Amygdala (tissue), 56 donors: ENCODE measurements around the gene HOMEZ.
A peak's percentile ranks its signal among the peaks of the same experiment; 100 is the strongest.

ENCODE experiments used
- DNase-seq, 56 donors: peaks; one replicate each; lab custom pipeline; 2025; lab: John Stamatoyannopoulos, UW

Gene HOMEZ

DNA sequence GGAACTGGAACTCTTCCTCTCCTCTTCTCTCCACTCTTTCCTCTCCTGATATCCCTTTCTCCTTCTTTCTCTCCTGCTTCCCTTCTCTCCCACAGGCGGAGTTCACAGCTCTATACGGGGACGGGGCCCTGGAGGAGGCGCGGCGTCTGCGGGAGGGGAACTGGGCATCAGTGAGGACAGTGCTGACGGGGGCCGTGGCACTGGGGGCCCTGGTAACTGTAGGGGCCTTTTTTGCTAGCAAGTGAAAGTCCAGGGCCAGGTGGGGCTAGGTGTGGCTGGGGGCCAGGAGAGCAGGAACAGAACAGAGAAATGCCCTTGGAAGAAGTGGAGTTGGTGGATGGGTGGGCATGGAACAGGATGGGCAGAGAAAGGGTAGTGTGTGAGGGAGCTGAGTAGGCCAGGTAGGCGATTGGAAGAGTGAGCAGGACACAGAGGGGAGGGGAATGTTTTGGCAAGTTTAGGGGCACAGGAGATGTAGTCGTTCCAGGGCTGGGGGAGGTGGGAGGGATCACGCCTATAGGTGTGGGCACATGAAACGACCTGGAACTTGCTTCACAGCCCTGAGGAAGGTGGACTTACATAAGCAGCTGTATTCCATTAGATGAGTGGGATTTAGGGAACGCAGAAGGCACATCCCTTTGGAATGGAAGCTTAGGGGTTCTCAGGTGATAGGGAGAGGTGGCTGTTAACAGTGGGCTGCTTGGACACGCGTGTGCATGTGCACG lies 23.0 kb upstream of the HOMEZ start:
- DNase-seq, result no peak

DNA sequence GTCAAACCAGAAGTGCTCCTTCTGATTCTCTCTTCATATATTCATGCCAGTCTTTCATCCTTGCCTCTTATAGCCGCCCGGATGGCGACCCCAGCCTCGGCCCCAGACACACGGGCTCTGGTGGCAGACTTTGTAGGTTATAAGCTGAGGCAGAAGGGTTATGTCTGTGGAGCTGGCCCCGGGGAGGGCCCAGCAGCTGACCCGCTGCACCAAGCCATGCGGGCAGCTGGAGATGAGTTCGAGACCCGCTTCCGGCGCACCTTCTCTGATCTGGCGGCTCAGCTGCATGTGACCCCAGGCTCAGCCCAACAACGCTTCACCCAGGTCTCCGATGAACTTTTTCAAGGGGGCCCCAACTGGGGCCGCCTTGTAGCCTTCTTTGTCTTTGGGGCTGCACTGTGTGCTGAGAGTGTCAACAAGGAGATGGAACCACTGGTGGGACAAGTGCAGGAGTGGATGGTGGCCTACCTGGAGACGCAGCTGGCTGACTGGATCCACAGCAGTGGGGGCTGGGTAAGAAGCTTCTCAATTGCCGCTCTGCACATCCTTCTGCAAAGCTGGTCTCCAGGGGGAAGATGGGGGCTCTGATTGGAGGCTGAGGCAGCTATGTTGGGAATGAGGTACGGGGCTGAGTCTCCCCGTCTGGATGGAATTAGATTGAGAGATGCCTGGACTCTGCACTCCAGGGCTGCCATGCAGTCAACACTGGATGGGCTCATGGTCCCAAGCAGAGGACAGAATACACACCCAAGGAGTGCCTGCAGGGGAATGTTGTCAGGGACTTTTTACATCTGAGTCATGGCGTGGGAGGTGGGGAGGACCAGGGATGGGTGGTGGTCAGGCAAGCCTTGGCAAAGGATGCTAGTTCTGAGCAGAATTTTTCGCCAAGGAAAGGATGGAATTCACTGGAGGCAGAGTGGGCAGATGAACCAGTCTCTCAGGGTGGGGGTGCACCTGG lies 22.0 kb upstream of the HOMEZ start:
- DNase-seq, result no peak

DNA sequence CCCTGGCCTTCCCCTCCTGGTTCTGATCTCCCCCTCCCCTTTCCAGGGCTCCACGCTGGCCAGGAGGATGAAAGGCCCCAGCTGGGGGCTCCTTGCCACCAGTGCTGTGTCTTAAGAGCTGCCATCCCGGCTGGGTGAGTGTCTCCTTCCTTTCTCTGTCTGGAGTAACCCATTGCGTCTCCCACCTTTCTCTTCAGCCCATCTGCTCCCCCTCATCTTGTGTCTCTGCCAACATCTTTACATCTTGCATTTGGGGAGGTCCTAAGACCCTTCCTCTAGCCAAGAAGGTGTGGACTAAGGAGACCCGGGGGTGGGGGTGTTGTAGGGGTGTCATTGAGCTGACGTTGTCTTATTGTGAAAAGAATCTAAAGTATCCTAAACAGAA lies 21.2 kb upstream of the HOMEZ start:
- no peak for DNase-seq

DNA sequence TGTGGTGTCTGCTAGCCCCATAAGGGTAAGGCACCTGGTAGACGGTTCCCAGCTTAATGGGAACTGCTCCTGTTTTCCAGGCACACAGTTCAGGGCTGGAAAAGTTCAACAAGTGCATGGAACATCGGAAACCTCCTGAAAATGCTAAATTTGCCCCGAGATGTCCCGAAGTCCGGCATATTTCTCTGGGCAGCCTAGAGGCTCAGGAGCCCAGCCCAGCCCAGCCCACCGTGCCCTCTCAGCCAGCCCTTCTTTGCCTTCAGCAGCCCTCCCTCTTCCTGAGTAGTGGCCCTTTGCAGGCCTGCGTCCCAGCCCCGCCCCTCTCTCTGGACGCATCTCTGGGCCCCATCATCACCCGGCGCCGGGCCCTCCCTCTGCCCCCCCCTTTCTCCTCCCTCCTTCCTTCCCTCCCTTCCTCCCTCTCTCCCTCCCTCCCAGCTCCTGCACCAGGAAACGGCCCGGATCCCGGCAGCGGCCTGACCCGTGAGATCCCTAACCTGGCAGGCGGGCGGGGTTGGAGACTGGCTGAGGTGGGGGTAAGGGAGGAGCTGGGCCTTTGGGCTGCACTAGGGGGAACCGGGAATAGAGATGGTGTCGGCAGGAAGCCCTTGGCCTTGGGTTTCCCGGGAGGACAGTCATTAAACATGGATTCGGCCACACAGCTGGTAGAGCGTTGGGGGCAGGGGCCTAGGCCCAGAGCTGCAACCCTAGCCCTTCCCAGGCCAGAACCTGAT lies 20.6 kb upstream of the HOMEZ start, which contains the start of gene BCL2L2:
Gene BCL2L2 (plus strand): TSS at position 422 of the 734 bp plus-strand sequence. CDS start 935 bp downstream, outside the sequence.
- DNase-seq, result peak; percentile 33 to 94 (median 86)

DNA sequence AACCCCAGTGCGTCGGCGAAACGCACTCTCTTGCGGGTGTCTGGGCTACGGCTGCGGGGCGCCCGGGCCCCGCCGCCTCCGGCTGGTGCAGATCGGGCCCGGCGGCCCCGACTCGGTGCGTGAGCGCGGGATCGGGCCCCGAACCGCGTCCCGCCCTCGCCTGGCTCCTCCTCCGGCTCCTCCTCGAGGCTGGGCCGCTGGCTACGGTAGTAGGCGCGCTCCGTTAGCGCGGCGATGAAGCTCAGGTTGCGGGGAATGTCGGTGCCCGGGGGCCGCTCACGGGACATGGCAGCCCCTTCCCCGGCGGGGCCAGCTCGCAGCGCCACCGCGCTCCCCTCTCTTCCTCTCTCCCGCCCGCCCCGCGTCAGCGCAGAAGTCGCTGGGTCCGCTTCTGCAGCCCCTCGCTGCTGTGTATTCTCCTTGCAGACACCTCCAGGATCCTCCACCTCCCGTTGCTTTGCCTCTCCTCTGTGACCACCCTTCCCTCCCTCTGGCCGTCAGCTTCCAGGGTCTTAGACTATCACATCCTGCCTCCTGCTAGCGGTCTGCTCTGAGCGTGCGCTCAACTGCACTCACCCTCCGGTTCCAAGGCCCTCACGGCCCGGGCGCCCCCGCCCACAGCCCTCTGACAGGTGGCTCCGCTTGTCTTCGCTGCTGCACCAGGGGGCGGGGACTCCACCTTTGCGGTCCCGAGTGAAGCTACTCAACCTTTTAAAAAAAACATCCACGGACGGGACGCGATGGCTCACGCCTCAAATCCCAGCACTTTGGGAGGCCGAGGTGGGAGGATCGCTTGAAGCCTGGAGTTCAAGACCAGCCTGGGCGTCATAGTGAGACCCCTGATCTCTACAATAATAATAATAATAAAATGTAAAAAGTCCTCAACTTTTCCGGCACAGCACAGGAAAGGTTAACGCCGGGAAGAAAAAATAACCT lies 16.6 kb upstream of the HOMEZ start, which contains the start of gene PPP1R3E:
Gene PPP1R3E (minus strand): TSS at position 570 of the 936 bp plus-strand sequence. CDS start 283 bp downstream, at position 287.
- DNase-seq, result peak in 41 of 56 donors; percentile 33 to 79 (median 62)

DNA sequence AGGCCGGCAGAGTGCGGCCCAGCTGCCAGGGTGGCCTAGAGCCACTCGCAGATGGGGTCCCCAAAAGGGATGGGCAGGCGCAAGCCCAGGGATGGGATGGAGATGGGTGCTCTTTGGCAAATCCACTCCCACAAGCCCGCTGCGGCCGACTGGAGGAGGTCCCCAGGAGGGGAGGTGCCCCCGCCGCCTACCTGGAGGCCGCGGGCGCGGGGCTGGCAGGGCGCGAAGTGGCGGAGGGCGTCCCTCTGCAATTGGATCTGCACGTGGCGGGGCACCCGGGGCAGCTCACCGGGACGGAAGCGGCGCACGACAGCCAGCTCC lies 16.0 kb upstream of the HOMEZ start:
- DNase-seq, result no peak

DNA sequence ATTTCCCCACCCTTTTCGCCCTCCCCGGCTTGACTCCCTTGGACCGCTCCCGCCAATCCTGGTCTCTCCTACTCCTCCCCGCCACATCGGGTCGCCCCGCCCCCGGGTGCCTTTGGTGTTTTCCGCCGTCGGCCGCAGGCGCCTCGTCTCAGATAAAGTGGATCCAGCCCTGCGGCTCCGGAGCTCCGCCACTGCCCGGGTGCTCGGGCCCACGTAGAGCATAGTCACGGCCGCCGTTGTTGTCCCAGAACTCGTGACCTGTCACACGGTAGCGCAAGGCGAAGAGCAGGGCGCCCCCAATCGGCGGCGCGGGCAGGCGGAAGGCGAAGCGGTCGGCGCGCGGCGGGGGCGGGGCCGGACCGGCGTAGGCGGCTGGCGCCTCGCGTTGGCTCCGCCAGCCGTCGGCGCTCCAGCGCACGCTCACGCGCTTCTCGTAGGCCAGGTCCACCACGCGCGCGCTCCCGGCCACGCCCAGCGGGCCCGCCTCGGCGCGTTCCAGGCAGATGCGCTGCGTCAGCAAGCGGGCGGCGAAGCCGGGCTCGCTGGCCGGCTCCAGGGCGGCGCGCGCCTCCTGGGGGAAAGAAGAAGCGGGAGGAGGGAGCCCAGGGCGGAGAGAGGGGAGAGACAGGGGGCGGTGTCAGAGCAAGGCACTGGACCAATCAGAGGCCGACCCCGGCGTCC lies 15.5 kb upstream of the HOMEZ start:
- DNase-seq, result peak; percentile 79 to 100 (median 97)

DNA sequence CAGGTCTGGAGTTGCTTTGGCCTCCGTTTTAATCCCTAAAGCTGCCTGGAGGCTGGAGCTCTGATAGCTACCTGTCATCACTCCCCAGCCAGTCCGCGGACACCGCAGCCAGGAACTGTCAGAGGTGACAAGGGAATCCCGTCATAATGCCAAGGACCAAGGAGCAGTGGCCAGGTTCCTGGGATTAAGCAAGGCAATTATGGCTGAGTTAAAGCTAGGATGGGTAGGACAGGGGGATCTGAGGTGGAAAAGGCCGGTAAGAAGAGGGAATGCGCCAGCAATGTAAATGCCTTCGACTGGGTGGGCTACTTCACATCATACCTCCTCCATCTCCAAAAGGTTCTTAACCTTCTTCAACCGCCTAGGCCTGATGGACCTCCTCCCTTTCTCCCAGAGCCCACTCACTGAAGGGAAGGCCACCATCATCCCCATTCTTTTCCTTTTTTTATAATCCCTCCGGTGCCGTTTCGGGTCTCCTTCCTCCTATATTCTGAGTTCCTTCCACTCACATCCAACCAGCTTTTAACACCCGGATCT lies 14.8 kb upstream of the HOMEZ start:
- peak in 11 of 56 donors; percentile 11 to 73 (median 50) for DNase-seq

DNA sequence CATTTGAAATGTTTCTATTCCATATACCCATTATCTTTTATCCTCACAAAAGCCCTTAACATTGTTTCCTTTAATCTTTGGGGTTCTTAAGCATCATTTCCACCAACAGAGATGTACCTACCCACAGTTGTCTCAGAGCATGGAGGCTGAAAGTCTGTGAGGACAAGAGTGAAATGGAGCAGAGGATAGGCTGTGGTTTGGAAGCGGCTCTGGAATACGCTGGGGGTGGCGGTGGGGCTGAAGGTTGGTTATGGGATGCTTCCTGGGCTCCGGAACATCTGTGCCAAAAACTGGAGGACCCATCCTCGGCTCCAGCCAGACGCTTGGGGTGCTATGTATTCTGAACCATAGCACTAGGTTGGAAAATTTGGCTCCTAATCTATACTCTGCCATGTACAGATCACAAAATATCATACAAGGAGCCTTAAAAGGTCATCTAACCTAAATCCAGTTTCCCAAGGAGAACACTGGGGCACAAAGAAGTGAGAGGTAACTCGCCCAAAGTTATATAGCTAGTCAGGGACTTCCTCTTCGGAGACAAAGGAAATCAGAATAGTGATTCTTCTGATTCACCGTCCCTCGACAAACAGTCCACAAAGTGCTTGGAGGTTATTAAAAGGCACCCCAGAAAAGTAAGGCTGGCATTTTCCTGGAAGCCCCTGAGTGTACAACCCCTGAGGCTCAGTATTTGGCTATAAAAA lies 14.2 kb upstream of the HOMEZ start:
- no peak for DNase-seq

DNA sequence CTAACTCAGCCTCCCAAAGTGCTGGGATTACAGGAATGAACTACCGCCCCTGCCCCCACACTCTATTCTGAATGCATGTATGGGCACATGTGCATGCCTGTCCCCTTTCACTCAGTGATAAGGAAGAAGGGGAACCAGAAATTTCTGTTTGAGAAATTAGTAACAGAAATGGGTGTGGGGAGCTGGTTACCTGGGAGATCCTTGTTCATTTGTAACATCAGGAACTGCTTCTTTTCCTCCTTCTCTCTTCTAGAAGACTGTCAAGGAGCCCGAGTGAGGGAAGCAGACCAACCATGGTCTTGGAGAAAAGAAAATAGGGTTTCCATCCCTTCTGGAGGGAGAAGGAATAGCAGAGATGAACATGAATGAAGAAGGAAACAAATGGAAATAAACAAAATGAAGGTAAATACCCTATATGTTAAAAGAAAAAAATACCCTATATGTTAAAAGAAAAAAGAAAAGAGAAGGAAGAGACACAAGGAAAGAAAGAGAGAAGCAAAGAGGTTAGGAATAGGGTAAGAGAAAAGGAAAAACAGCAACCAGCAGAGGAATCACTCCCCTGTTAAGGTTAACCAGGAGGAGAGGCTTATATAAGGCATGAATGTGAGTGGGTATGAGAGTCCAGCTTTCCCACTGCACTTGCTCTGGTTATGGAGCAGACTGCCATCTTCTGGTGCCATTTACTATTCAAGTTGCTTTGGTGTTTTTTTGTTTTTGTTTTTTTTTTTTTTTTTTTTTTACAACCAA lies 13.5 kb upstream of the HOMEZ start:
- DNase-seq, result peak in 11 of 56 donors; percentile 12 to 60 (median 35)

DNA sequence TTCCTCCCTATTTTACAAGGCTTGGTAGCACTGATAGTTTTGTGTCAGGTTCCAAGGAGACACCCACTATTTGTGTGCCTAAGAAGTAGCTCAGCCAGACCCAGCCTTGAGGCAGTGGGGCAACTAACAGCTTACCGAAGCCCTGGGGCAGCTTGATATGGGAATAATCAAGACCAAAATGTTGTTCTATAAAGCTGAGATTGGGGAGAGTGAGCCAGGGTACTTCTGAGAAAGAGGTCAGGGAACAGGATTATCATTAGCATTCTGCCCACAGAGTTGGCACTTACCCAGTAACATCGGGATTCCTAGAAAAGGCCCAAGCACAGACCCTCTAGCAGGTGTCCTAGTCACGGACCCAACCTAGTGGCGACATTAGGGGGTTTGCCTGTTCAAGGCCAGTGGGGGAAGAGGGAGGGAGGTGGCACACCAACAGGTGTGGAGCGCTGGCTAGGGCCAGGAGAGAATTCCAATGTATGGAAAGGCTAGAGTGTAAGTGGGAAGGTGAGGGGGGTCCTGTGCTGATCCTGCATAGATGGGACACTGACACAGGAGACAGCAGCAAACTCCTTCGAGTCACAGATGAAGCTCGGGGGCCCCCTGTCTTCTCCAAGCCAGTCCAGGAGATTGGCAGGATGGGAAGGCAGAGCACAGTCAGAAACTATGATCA lies 11.8 kb upstream of the HOMEZ start:
- no peak for DNase-seq

DNA sequence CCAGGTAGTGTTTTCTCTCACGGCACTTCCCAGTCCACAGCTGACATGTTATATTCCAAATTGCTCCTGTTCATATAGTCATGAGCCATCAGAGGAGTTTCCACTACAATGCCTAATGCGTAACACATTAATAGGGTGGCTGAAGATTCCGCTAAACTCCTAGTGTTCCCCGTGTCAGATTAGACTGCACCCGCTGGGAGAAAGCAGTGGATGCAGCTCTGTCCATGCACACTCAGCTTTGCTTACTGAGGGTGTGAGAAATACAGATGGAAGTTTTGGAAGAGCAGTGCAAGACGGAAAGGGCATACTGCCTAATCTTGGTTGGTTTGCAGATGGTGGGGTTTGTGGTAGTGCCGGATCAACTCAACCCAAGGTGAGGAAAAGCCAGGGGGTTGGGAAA lies 11.2 kb upstream of the HOMEZ start:
- no peak for DNase-seq

DNA sequence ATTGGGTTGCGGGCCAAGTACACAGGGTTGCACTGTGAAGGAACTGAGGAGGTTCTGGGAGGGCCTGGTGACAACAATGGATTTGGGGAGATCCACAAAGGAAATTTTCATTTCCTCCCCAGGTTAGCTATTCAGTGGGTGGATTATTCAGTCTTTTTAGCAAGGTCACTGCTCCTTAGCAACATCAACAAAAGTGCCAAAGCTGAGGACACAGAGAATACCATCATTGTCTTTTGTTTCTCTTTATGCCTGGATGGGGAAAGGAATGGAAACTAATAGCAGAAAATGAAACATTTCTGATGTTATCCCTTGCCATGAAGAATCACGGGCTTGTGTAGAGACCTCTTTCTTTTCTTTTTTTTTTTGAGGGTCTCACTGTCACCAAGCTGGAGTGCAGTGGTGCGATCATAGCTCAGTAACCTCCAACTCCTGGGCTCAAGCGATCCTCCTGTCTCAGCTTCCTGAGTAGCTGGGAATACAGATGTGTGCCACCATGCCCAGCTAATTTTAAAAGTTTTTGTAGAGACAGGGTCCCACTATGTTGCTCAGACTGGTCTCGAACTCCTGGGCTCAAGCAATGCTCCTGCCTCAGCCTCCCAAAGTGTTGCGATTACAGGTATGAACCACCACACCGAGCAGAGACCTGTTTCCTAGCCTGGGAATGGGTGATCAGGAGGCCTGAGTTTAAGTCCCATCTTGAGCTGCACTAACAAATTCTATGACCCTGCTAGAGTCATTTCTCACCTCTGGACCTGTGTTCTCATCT lies 10.3 kb upstream of the HOMEZ start:
- DNase-seq, result no peak

DNA sequence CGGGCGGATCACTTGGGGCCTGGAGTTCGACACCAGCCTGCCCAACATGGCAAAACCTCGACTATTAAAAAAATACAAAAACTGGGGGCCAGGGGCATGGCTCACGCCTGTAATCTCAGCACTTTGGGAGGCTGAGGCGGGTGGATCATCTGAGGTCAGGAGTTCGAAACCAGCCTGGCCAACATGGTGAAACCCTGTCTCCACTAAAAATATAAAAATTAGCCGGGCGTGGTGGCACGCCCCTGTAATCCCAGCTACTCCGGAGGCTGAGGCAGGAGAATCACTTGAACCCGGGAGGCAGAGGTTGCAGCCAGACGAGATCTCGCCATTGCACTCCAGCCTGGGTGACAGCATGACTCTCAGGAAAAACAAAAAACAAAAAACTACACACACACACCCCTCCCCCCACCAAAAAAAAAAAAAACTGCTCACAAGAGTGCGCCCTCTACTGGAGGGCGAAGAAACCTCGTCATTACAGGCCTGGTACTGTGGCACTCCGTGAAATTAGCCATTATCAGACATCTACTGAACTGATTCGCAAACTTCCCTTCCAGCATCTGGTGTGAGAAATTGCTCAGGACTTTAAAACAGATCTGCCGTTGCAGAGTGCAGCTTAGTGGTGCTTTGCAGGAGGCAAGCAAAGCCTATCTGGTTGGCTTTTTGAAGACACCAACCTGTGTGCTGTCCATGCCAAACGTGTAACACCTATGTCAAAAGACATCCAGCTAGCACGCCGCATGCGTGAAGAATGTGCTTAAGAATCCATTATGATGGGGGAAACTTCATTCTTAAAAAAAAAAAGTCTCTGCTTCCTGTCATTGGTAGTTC lies 9.0 kb upstream of the HOMEZ start:
- DNase-seq, result peak in 30 of 56 donors; percentile 10 to 58 (median 28)

DNA sequence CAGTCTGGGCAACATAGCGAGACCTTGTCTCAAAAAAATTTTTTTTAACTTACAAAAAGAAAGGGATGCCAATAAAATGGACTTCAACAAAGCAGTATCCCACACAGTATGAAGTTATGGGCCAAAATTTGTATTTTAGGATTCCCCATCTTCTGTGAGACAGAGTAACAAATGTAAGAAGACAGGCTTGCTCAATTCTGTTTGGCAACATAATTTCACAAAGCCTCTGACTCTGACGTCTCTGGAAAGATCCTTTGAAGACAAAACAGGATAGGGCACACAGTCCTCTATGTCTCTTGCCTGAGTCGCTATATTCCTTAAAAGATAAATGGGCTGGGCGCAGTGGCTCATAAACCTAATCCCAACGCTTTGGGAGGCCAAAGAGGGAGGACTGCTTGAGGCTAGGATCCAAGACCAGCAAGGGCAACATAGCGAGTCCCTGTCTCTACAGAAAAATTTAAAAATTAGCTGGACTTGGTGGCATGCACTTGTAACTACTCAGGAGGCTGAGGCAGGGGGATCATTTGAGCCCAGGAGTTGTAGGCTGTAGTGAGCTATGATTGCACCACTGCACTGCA lies 1.1 kb upstream of the HOMEZ start:
- no peak for DNase-seq
